Sigmoid colon (tissue), 7 donors: ENCODE measurements around the gene MORN1. TPM values are rescaled to one million over a fixed set of nuclear protein-coding genes. Genes with fewer than 3 reads are reported as not detected.

Experiments used
- DNase-seq: peaks from one replicate; pipeline ENCODE4 v3.0.0-alpha.2; 2019
- H3K27ac ChIP-seq, 4 donors: fragments of 200-600 bp; sonication (generic); one replicate each; pipeline ENCODE4 v1.5.1; 2016 to 2019; ENCODE audit warnings: mild to moderate bottlenecking in 1 of 4
- H3K27me3 ChIP-seq, 3 donors: fragments of 200-600 bp; sonication (generic); one replicate each; pipeline ENCODE4 v1.5.1; 2019; ENCODE audit warnings: mild to moderate bottlenecking in 1 of 3
- H3K36me3 ChIP-seq, 4 donors: fragments of 200-600 bp; sonication (generic); one replicate each; pipeline ENCODE4 v1.5.1; 2016 to 2019
- H3K4me1 ChIP-seq, 4 donors: fragments of 200-600 bp; sonication (generic); one replicate each; pipeline ENCODE4 v1.5.1; 2017 to 2019
- H3K4me3 ChIP-seq, 4 donors: fragments of 200-600 bp; sonication (generic); one replicate each; pipeline ENCODE4 v1.5.1; 2017 to 2019; ENCODE audit warnings: mild to moderate bottlenecking in 2 of 4, moderate library complexity in 1 of 4
- H3K9me3 ChIP-seq, 4 donors: fragments of 200-600 bp in 3 of 4; sonication (generic) in 3 of 4; one replicate each; pipeline versions ENCODE4 v1.5.1 to v1.6.1; 2013 to 2019
- CTCF ChIP-seq, 4 experiments: fragments of 450-650 bp in 3 of 4; fragments of 200-600 bp in 1 of 4; IDR thresholded peaks; one replicate each; pipeline ENCODE4 v1.5.1; 2016 to 2019; ENCODE audit warnings: antibody characterized with exemption in 4 of 4, mild to moderate bottlenecking in 3 of 4, moderate library complexity in 2 of 4
- EP300 ChIP-seq, 4 donors: sonication (generic); formaldehyde crosslinking; IDR thresholded peaks; one replicate each; pipeline ENCODE4 v1.6.1; 2017; ENCODE audit warnings: antibody characterized with exemption in 4 of 4
- POLR2A ChIP-seq, 2 donors: fragments of 450-650 bp; IDR thresholded peaks; one replicate each; pipeline ENCODE4 v1.6.1; 2016; ENCODE audit warnings: antibody characterized with exemption in 2 of 2, mild to moderate bottlenecking in 2 of 2, moderate library complexity in 2 of 2
- POLR2AphosphoS5 ChIP-seq, 4 donors: sonication (generic); formaldehyde crosslinking; IDR thresholded peaks; one replicate each; pipeline ENCODE4 v1.6.1; 2017; ENCODE audit warnings: antibody characterized with exemption in 4 of 4
- WGBS, 2 donors: extraction: QIAGEN DNeasy Blood & Tissue Kit; methylation state at CpG; one replicate each; pipeline ENCODE4 v1.1.7; 2013; 5-methylcytosine and 5-hydroxymethylcytosine counted together
- intact Hi-C: fragments of 100-400 bp; cut with DNase I; formaldehyde crosslinking; loops from one replicate; pipeline ENCODE4 v1.15.1; 2023
- polyA plus RNA-seq, 3 donors: library from polyadenylated mRNA; stranded (reverse); fragments of 200-250 nt; gene quantifications; one replicate each; pipeline ENCODE4 v1.2.3, GENCODE V29; 2013
- total RNA-seq, 4 donors: library from RNA; depleted of rRNA; stranded (reverse); fragments of >200 nt; gene quantifications; one replicate each; pipeline ENCODE4 v1.1.0, GENCODE V29; 2016
- donor health status: healthy with polysubstance abuse.
- donor health status: Bipolar disorder and iron deficiency.
- donor health status: healthy.

The MORN1 gene
- total and polyA plus RNA-seq, 7 donors = 2.4 to 9.1 (median 6.4) TPM

- no peaks in the 10 kb centered on the region for H3K4me1 ChIP-seq
- WGBS, 2 donors = 51 to 76% methylated on average over 16 of the region's 16 CpGs
- H3K36me3 ChIP-seq = no peaks in the 10 kb centered on the region
- no peak for DNase-seq
- H3K27me3 ChIP-seq = peaks cover 5 to 91% (median 50%) of the 10 kb centered on the region in 3 donors
- H3K9me3 ChIP-seq = peaks cover 0 to 6% (median 4%) of the 10 kb centered on the region in 4 donors
- intact Hi-C loops = no loop called here
- TF ChIP-seq POLR2AphosphoS5 (IDR thresholded peaks at IDR 0.05) = no peak
- no peak for TF ChIP-seq EP300 (IDR thresholded peaks at IDR 0.05)
- TF ChIP-seq POLR2A (IDR thresholded peaks at IDR 0.05) = no peak
- no peak for TF ChIP-seq CTCF (IDR thresholded peaks at IDR 0.05)
- no peak overlapping the region for H3K27ac ChIP-seq
- no peak overlapping the region for H3K4me3 ChIP-seq
Measured at GRCh38 chr1:2431103-2431502, 39.7 kb upstream of the MORN1 start.

- 84% methylated on average over 10 of the region's 10 CpGs for WGBS, 2 donors
- TF ChIP-seq EP300 (IDR thresholded peaks at IDR 0.05) = no peak
- TF ChIP-seq CTCF (IDR thresholded peaks at IDR 0.05) = no peak
- TF ChIP-seq POLR2AphosphoS5 (IDR thresholded peaks at IDR 0.05) = no peak
- TF ChIP-seq POLR2A (IDR thresholded peaks at IDR 0.05) = no peak
- intact Hi-C loops = no loop called here
- no peaks in the 10 kb centered on the region for H3K4me1 ChIP-seq
- H3K27ac ChIP-seq = no peak overlapping the region
- DNase-seq = no peak
- peaks cover 0 to 6% (median 4%) of the 10 kb centered on the region in 4 donors for H3K9me3 ChIP-seq
- peaks cover 5 to 95% (median 50%) of the 10 kb centered on the region in 3 donors for H3K27me3 ChIP-seq
- no peak overlapping the region for H3K4me3 ChIP-seq
- H3K36me3 ChIP-seq = no peaks in the 10 kb centered on the region
Measured at GRCh38 chr1:2430592-2430973, 39.2 kb upstream of the MORN1 start.

- H3K27me3 ChIP-seq = peaks cover 5 to 91% (median 50%) of the 10 kb centered on the region in 3 donors
- H3K36me3 ChIP-seq = no peaks in the 10 kb centered on the region
- no peak for TF ChIP-seq POLR2AphosphoS5 (IDR thresholded peaks at IDR 0.05)
- TF ChIP-seq CTCF (IDR thresholded peaks at IDR 0.05) = no peak
- TF ChIP-seq EP300 (IDR thresholded peaks at IDR 0.05) = no peak
- TF ChIP-seq POLR2A (IDR thresholded peaks at IDR 0.05) = no peak
- H3K27ac ChIP-seq = no peak overlapping the region
- H3K4me1 ChIP-seq = no peaks in the 10 kb centered on the region
- WGBS, 2 donors = 78 to 90% methylated on average over 20 of the region's 20 CpGs
- H3K4me3 ChIP-seq = no peak overlapping the region
- DNase-seq = no peak
- peaks cover 0 to 6% (median 4%) of the 10 kb centered on the region in 4 donors for H3K9me3 ChIP-seq
- intact Hi-C loops = no loop called here
Measured at GRCh38 chr1:2429780-2430591, 38.6 kb upstream of the MORN1 start.

GRCh38 chr1:2428490-2428889 is 37.1 kb upstream of the MORN1 start:
- DNase-seq = no peak
- WGBS, 2 donors = 80 to 92% methylated on average over 28 of the region's 28 CpGs
- H3K9me3 ChIP-seq = peaks cover 0 to 9% (median 6%) of the 10 kb centered on the region in 4 donors
- H3K27ac ChIP-seq = no peak overlapping the region
- H3K4me1 ChIP-seq = no peaks in the 10 kb centered on the region
- no peak overlapping the region for H3K4me3 ChIP-seq
- no peaks in the 10 kb centered on the region for H3K36me3 ChIP-seq
- intact Hi-C loops = no loop called here
- peaks cover 5 to 80% (median 37%) of the 10 kb centered on the region in 3 donors for H3K27me3 ChIP-seq
- TF ChIP-seq POLR2A (IDR thresholded peaks at IDR 0.05) (no peak), EP300 (IDR thresholded peaks at IDR 0.05) (no peak)

GRCh38 chr1:2427976-2428375 is 36.6 kb upstream of the MORN1 start:
- no peak overlapping the region for H3K27ac ChIP-seq
- intact Hi-C loops = no loop called here
- H3K4me1 ChIP-seq = no peaks in the 10 kb centered on the region
- WGBS, 2 donors = 60 to 87% methylated on average over 10 of the region's 10 CpGs
- no peak for DNase-seq
- H3K9me3 ChIP-seq = peaks cover 0 to 14% (median 8%) of the 10 kb centered on the region in 4 donors
- H3K36me3 ChIP-seq = no peaks in the 10 kb centered on the region
- peaks cover 5 to 80% (median 37%) of the 10 kb centered on the region in 3 donors for H3K27me3 ChIP-seq
- no peak overlapping the region for H3K4me3 ChIP-seq
- TF ChIP-seq CTCF (IDR thresholded peaks at IDR 0.05) = no peak
- TF ChIP-seq POLR2A (IDR thresholded peaks at IDR 0.05) = no peak
- TF ChIP-seq POLR2AphosphoS5 (IDR thresholded peaks at IDR 0.05) = no peak
- no peak for TF ChIP-seq EP300 (IDR thresholded peaks at IDR 0.05)
